ENCODE results near the gene STARD13.
"Not testable (repeated sequence)": the region's sequence is repeated elsewhere in the genome, so short reads cannot be mapped to it uniquely, and the experiment has no call there.

Gene STARD13

DNA sequence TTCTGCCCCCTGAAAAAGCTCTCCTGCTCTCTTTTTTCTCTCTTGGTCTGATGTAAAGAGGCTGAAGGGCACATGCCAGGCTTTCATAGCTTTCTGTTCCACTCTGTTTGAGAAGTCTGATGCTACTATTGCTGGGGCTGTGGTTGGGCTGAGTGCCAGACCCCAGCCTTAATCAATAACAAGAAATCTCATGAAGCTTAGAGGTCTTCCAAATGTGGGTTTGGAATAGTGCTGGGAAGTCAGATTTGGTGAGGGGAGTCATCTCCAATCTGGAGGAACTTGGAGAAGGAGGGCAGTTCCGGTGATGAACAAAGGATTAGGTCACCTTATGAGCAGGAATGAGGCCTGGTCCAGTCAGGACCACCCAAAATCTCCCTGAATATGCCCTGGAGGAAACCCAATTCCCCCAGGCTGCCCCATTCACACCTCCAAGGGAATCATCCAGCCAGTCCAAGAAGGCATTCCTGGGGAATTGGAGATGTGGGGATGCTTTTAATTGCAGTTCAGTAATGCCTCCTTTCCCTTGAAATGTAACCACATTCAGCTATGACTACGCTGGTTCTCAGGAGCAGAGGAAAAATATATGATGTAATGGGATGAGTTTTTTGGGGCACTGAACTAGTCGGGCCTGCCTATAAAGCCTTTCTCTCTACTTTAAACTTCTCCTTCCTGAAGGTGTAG is 102.0 kb downstream of the STARD13 start:
- Histone ChIP-seq H3K9ac (ENCODE audit: low read depth in 1 of 2, low read length in 2 of 2) (no peak overlapping the region), H3K36me3 (ENCODE audit: control insufficient read depth in 1 of 2, insufficient read depth in 2 of 2, low read length in 2 of 2) (no peaks in the 10 kb centered on the region), H3K9me3 (ENCODE audit: control insufficient read depth in 1 of 2, low read length in 2 of 2) (no peaks in the 10 kb centered on the region), H3K27ac (ENCODE audit: low read depth, low read length) (no peak overlapping the region), H3K4me1 (ENCODE audit: control insufficient read depth in 1 of 2, insufficient read depth in 2 of 2, low read length in 2 of 2) (peaks cover 22 to 55% of the 10 kb centered on the region in 2 donors), H3K27me3 (ENCODE audit: control insufficient read depth in 1 of 2, insufficient read depth in 2 of 2, low read length in 2 of 2) (no peaks in the 10 kb centered on the region), H3K4me3 (ENCODE audit: low read depth in 1 of 2, low read length in 2 of 2) (no peak overlapping the region)

DNA sequence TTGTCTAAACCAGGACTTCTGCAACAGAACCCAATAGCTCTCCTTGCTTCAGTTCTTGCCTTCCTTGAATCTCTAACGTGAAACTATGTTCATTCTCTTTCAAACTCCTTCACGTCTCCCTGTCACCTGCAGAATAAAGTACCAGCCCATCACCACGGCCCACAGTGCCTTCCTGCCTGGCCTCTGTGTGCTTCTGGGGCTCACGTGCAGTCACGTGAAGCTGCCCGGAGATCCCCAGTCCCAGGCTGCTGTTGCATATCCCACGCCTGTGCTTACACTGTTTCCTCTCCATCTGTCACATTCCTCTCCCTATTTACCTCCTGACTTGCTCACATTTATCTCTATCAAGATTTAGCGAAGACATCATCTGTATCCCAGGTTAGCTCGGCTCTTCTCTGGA is 102.8 kb downstream of the STARD13 start:
- peaks cover 19 to 50% of the 10 kb centered on the region in 2 donors for H3K4me1 ChIP-seq (ENCODE audit: control insufficient read depth in 1 of 2, insufficient read depth in 2 of 2, low read length in 2 of 2)
- no peak overlapping the region for H3K27ac ChIP-seq (ENCODE audit: low read depth, low read length)

DNA sequence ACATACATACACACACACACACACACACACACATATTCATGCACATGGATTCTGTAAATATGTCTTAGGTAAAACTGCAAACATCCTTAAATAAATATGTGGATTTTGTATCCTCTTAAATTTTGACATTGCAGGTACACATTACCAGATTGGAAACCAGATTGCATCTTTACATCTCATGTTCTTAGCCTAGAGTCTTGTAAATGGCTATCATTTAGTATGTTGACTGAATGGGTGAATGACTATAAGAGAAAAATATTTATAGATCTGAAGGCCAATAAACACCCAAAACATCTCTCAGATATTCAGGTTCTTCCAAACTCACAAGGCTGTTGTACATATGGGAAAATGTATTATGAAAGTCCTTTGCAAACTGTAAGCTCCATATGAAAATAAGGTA is 104.3 kb downstream of the STARD13 start:
- peaks cover 12 to 39% of the 10 kb centered on the region in 2 donors for H3K4me1 ChIP-seq (ENCODE audit: control insufficient read depth in 1 of 2, insufficient read depth in 2 of 2, low read length in 2 of 2)
- H3K4me3 ChIP-seq (ENCODE audit: low read depth in 1 of 2, low read length in 2 of 2) = no peak overlapping the region
- H3K27ac ChIP-seq (ENCODE audit: low read depth, low read length) = no peak overlapping the region
- no peak overlapping the region for H3K9ac ChIP-seq (ENCODE audit: low read depth in 1 of 2, low read length in 2 of 2)
- H3K27me3 ChIP-seq (ENCODE audit: control insufficient read depth in 1 of 2, insufficient read depth in 2 of 2, low read length in 2 of 2) = no peaks in the 10 kb centered on the region
- H3K36me3 ChIP-seq (ENCODE audit: control insufficient read depth in 1 of 2, insufficient read depth in 2 of 2, low read length in 2 of 2) = no peaks in the 10 kb centered on the region
- no peaks in the 10 kb centered on the region for H3K9me3 ChIP-seq (ENCODE audit: control insufficient read depth in 1 of 2, low read length in 2 of 2)

More for the DNA sequence above, 102.8 kb downstream of the STARD13 start:
- Histone ChIP-seq H3K9ac (ENCODE audit: low read depth in 1 of 2, low read length in 2 of 2) (no peak overlapping the region), H3K9me3 (ENCODE audit: control insufficient read depth in 1 of 2, low read length in 2 of 2) (no peaks in the 10 kb centered on the region), H3K27me3 (ENCODE audit: control insufficient read depth in 1 of 2, insufficient read depth in 2 of 2, low read length in 2 of 2) (no peaks in the 10 kb centered on the region), H3K4me3 (ENCODE audit: low read depth in 1 of 2, low read length in 2 of 2) (no peak overlapping the region), H3K36me3 (ENCODE audit: control insufficient read depth in 1 of 2, insufficient read depth in 2 of 2, low read length in 2 of 2) (no peaks in the 10 kb centered on the region)

DNA sequence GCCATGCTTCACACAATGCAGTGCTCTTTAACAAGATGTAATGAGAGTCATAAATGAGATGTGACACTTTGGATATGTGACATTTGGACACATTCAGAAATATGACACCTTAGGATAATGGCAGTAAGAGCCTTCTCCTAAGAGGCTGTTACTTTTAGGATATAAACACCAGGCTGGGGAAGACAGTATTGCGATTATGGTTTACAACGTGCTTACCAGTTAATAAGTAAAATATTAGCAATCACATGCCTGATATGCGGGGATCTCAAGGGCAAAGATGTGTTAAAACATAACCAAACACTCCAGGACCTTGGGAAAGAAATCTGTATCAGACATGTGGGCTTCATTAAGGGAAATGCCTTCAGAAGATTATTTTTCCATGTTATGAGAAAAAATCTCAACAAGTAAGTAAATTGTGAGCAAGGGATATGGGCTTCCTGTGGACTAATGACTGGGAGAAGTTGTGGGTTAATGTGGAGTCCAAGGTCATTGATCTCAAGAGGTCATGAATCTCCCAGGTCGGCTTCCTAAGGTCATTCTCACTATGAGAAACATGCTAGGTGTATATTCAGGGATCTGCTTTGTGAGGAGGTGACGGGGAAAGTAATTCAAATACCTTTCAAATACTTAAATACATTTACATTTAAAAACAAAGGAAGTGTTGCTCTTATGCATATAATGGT is 105.3 kb downstream of the STARD13 start:
- Histone ChIP-seq H3K9ac (ENCODE audit: low read depth in 1 of 2, low read length in 2 of 2) (no peak overlapping the region), H3K4me1 (ENCODE audit: control insufficient read depth in 1 of 2, insufficient read depth in 2 of 2, low read length in 2 of 2) (peaks cover 10 to 39% of the 10 kb centered on the region in 2 donors), H3K36me3 (ENCODE audit: control insufficient read depth in 1 of 2, insufficient read depth in 2 of 2, low read length in 2 of 2) (no peaks in the 10 kb centered on the region), H3K27ac (ENCODE audit: low read depth, low read length) (no peak overlapping the region), H3K9me3 (ENCODE audit: control insufficient read depth in 1 of 2, low read length in 2 of 2) (no peaks in the 10 kb centered on the region), H3K4me3 (ENCODE audit: low read depth in 1 of 2, low read length in 2 of 2) (no peak overlapping the region), H3K27me3 (ENCODE audit: control insufficient read depth in 1 of 2, insufficient read depth in 2 of 2, low read length in 2 of 2) (no peaks in the 10 kb centered on the region)

DNA sequence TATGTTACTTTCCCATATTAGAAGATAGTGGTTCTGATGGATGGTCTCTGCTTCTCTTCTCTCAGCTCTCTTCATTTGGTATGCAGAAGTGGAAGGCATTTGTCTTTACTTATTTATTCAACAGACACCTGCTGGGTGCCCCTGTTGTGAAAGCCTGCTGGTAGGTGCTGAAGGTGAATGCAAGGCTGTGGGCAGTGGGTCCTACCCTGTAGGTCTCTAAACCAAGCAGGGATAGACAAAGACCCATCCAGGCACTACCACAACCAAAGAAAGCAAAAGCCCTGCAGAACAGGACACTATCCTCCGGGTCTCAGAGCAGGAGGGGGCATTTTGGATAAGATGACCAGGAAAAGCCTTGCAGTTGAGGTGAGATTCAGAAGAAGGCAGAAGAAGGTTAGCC is 106.1 kb downstream of the STARD13 start:
- Histone ChIP-seq H3K27ac (ENCODE audit: low read depth, low read length) (no peak overlapping the region), H3K9me3 (ENCODE audit: control insufficient read depth in 1 of 2, low read length in 2 of 2) (no peaks in the 10 kb centered on the region), H3K4me3 (ENCODE audit: low read depth in 1 of 2, low read length in 2 of 2) (no peak overlapping the region), H3K4me1 (ENCODE audit: control insufficient read depth in 1 of 2, insufficient read depth in 2 of 2, low read length in 2 of 2) (peaks cover 10 to 39% of the 10 kb centered on the region in 2 donors), H3K9ac (ENCODE audit: low read depth in 1 of 2, low read length in 2 of 2) (no peak overlapping the region), H3K27me3 (ENCODE audit: control insufficient read depth in 1 of 2, insufficient read depth in 2 of 2, low read length in 2 of 2) (no peaks in the 10 kb centered on the region), H3K36me3 (ENCODE audit: control insufficient read depth in 1 of 2, insufficient read depth in 2 of 2, low read length in 2 of 2) (no peaks in the 10 kb centered on the region)

DNA sequence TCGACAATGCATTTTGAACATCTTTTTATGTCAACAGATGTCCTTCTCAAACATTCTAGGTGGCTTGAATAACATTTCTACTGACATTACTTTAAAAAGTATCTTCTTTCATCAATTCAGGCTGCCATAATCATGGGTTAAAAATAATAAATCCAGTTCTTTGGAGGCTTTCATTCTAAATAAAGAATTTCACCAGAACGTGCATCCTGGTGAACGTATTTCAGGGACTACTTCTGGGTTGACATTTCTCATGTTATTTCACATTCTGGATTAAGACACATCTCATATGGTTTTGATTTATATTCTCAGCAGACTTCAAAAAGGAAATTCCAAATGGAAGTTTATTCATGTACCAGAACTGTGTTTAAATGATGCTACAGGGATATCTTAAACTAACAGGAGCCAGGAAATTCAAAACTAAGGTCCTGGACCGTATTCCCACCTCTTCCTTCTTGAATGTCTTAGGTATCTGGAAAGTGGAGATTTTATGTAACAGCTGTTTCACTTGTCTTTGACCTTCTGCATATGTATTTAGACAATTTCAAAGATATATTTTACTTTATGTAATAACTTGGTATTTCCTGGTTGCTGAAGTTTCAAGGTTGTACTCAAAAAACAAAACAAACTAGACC is 107.2 kb downstream of the STARD13 start:
- Histone ChIP-seq H3K36me3 (ENCODE audit: control insufficient read depth in 1 of 2, insufficient read depth in 2 of 2, low read length in 2 of 2) (no peaks in the 10 kb centered on the region), H3K9me3 (ENCODE audit: control insufficient read depth in 1 of 2, low read length in 2 of 2) (no peaks in the 10 kb centered on the region), H3K4me1 (ENCODE audit: control insufficient read depth in 1 of 2, insufficient read depth in 2 of 2, low read length in 2 of 2) (peaks cover 10 to 34% of the 10 kb centered on the region in 2 donors), H3K27ac (ENCODE audit: low read depth, low read length) (no peak overlapping the region), H3K9ac (ENCODE audit: low read depth in 1 of 2, low read length in 2 of 2) (no peak overlapping the region), H3K4me3 (ENCODE audit: low read depth in 1 of 2, low read length in 2 of 2) (no peak overlapping the region), H3K27me3 (ENCODE audit: control insufficient read depth in 1 of 2, insufficient read depth in 2 of 2, low read length in 2 of 2) (no peaks in the 10 kb centered on the region)

DNA sequence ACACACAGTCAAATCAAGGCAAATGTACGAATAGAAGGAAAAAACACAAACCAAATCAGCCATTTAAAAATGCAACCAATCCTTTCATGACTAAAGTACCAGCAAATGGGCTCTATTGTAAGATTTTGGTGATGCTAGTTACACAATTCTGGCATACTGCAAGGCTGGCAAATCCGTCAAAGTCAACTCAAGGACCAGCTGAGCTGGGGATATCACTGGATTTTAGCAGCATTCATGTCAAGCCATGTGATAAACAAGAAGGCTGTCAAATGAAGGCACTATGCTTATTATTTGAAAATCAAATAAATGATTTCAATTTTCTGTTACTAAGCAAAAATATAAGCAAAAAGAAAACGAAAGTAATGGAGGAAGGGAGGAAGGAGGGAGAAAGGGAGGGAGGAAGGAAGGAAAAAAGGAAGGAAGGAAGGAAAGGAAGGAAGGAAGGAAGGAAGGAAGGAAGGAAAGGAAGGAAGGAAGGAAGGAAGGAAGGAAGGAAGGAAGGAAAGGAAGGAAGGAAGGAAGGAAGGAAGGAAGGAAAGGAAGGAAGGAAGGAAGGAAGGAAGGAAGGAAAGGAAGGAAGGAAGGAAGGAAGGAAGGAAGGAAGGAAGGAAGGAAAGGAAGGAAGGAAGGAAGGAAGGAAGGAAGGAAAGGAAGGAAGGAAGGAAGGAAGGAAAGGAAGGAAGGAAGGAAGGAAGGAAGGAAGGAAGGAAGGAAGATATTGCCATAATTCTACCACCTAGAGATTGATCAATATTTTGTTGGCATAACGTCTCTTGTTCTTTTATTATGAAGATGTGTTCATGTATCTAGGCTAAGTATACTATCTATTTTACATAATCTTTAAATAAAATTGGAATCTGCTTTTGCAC is 108.0 kb downstream of the STARD13 start:
- not testable (repeated sequence) for H3K9ac ChIP-seq (ENCODE audit: low read depth in 1 of 2, low read length in 2 of 2); H3K9me3 ChIP-seq (ENCODE audit: control insufficient read depth in 1 of 2, low read length in 2 of 2); H3K36me3 ChIP-seq (ENCODE audit: control insufficient read depth in 1 of 2, insufficient read depth in 2 of 2, low read length in 2 of 2); H3K27me3 ChIP-seq (ENCODE audit: control insufficient read depth in 1 of 2, insufficient read depth in 2 of 2, low read length in 2 of 2); H3K27ac ChIP-seq (ENCODE audit: low read depth, low read length); H3K4me3 ChIP-seq (ENCODE audit: low read depth in 1 of 2, low read length in 2 of 2)
- H3K4me1 ChIP-seq (ENCODE audit: control insufficient read depth in 1 of 2, insufficient read depth in 2 of 2, low read length in 2 of 2) = peaks cover 10 to 27% of the 10 kb centered on the region in 2 donors

DNA sequence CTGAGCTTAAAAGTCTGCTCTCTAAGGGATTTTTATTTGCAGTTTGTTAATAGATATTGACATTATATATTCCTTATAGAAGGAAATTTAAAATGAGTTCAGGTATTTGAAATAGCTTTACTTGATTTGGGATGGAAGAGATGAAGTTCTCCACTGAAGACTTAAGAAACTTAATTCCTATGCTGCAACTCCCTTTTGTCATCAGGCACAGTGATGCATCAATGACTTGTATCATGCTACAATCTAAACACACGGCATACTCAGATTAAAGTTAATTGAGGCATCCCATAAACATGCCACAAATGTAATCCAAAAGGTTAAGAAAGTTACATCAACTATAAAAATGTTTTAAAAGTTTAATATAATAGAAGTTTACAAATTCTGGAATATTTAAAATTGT is 109.0 kb downstream of the STARD13 start:
- Histone ChIP-seq H3K27me3 (ENCODE audit: control insufficient read depth in 1 of 2, insufficient read depth in 2 of 2, low read length in 2 of 2) (no peaks in the 10 kb centered on the region), H3K4me3 (ENCODE audit: low read depth in 1 of 2, low read length in 2 of 2) (no peak overlapping the region), H3K9ac (ENCODE audit: low read depth in 1 of 2, low read length in 2 of 2) (no peak overlapping the region), H3K9me3 (ENCODE audit: control insufficient read depth in 1 of 2, low read length in 2 of 2) (no peaks in the 10 kb centered on the region), H3K27ac (ENCODE audit: low read depth, low read length) (no peak overlapping the region), H3K4me1 (ENCODE audit: control insufficient read depth in 1 of 2, insufficient read depth in 2 of 2, low read length in 2 of 2) (peaks cover 10 to 25% of the 10 kb centered on the region in 2 donors), H3K36me3 (ENCODE audit: control insufficient read depth in 1 of 2, insufficient read depth in 2 of 2, low read length in 2 of 2) (no peaks in the 10 kb centered on the region)

DNA sequence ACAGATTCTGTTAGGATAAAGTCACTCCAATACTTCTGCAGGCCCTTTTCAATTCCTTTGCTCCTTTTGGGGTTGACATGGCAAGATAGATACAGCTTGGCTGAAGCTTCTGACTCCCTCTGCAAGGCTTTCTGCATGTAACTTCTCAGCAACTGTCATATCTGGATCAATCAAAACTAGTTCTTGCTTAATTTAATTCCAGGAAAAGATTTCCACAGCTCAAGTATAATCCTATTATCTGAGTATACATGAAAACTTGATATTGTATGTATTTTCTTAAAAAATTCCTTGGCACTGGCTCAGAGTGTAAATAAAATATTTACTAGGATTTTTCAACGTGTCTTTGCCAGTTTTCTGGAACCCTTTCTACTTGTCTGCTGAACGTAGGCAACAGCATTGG is 109.6 kb downstream of the STARD13 start:
- H3K36me3 ChIP-seq (ENCODE audit: control insufficient read depth in 1 of 2, insufficient read depth in 2 of 2, low read length in 2 of 2) = no peaks in the 10 kb centered on the region
- H3K27ac ChIP-seq (ENCODE audit: low read depth, low read length) = no peak overlapping the region
- no peak overlapping the region for H3K4me3 ChIP-seq (ENCODE audit: low read depth in 1 of 2, low read length in 2 of 2)
- H3K27me3 ChIP-seq (ENCODE audit: control insufficient read depth in 1 of 2, insufficient read depth in 2 of 2, low read length in 2 of 2) = no peaks in the 10 kb centered on the region
- H3K4me1 ChIP-seq (ENCODE audit: control insufficient read depth in 1 of 2, insufficient read depth in 2 of 2, low read length in 2 of 2) = peaks cover 10 to 20% of the 10 kb centered on the region in 2 donors
- H3K9ac ChIP-seq (ENCODE audit: low read depth in 1 of 2, low read length in 2 of 2) = no peak overlapping the region
- no peaks in the 10 kb centered on the region for H3K9me3 ChIP-seq (ENCODE audit: control insufficient read depth in 1 of 2, low read length in 2 of 2)
